H1 (cell line): ENCODE results near the gene F7. TPM values are rescaled to one million over a fixed set of nuclear protein-coding genes. Genes with fewer than 3 reads are reported as not detected.
A peak's percentile ranks its signal among the peaks of the same experiment; 100 is the strongest.

ENCODE experiments used
- CTCF ChIA-PET: fragments of 300-600 bp; sonication (Branson Sonifier 250); formaldehyde crosslinking; loops from one replicate; lab custom pipeline; 2021; ENCODE audit not compliant: partially characterized antibody; lab: Charles Lee
- POLR2A ChIA-PET: fragments of 300-600 bp; sonication (Branson Sonifier 250); formaldehyde crosslinking; loops from one replicate; lab custom pipeline; 2021; ENCODE audit warnings: inconsistent platforms; ENCODE audit not compliant: partially characterized antibody; lab: Charles Lee
- DNase-seq, 2 experiments: peaks; one replicate each; pipeline versions ENCODE4 v3.0.0 to v3.0.0-alpha.2; 2010 to 2022; ENCODE audit warnings: low spot score in 2 of 2, low read depth in 1 of 2, mixed read lengths in 1 of 2
- FAIRE-seq: peaks from 2 replicates; lab custom pipeline; 2011; peaks lifted over from hg19 to GRCh38; lab: Jason Lieb, UNC
- H2AFZ ChIP-seq: 2 replicates; pipeline ENCODE4 v1.8.1; 2012; ENCODE audit warnings: low read length, inconsistent platforms
- H2AK5ac ChIP-seq: 2 replicates; pipeline ENCODE4 v1.6.1; 2013; ENCODE audit warnings: low read depth, low read length
- H2BK120ac ChIP-seq: replicated peaks from 2 replicates; pipeline ENCODE3; 2013; ENCODE audit warnings: low read depth, low read length, inconsistent platforms
- H2BK12ac ChIP-seq: 2 replicates; pipeline ENCODE4 v1.6.1; 2013; ENCODE audit warnings: low read depth, low read length
- H2BK15ac ChIP-seq: 2 replicates; pipeline ENCODE4 v1.6.1; 2013; ENCODE audit warnings: low read length
- H2BK20ac ChIP-seq: 2 replicates; pipeline ENCODE4 v1.6.1; 2013; ENCODE audit warnings: low read length
- H2BK5ac ChIP-seq: 2 replicates; pipeline ENCODE4 v1.6.1; 2013; ENCODE audit warnings: low read depth, low read length
- H3K14ac ChIP-seq: 2 replicates; pipeline ENCODE4 v1.6.1; 2013; ENCODE audit warnings: inconsistent platforms; ENCODE audit not compliant: insufficient read length
- H3K18ac ChIP-seq: 2 replicates; pipeline ENCODE4 v1.6.1; 2013; ENCODE audit warnings: low read length; ENCODE audit errors: extremely low read depth
- H3K23ac ChIP-seq: 2 replicates; pipeline ENCODE4 v1.6.1; 2013; ENCODE audit warnings: inconsistent platforms; ENCODE audit not compliant: insufficient read length
- H3K23me2 ChIP-seq: 2 replicates; pipeline ENCODE4 v1.6.1; 2013; ENCODE audit warnings: low read depth, low read length
- H3K27ac ChIP-seq: 2 replicates; pipeline ENCODE4 v1.6.1; 2011; ENCODE audit warnings: low read depth, low read length, inconsistent platforms
- H3K27me3 ChIP-seq, 4 experiments: replicated peaks in 1 of 4; 1 replicate in 1 of 4; 2 replicates in 3 of 4; pipeline versions ENCODE4 v1.6.1 to v1.8.1; 2011 to 2013; ENCODE audit warnings: low read length in 3 of 4, mild to moderate bottlenecking in 3 of 4, inconsistent platforms in 2 of 4, mixed read lengths in 2 of 4, moderate library complexity in 1 of 4; ENCODE audit not compliant: control insufficient read depth in 3 of 4, insufficient read depth in 3 of 4; ENCODE audit errors: extremely low read depth in 1 of 4
- H3K36me3 ChIP-seq, 4 experiments: 2 replicates each; pipeline versions ENCODE4 v1.6.1 to v1.8.1; 2011 to 2013; ENCODE audit warnings: mild to moderate bottlenecking in 4 of 4, low read length in 3 of 4, moderate library complexity in 2 of 4, control low read depth in 1 of 4, inconsistent platforms in 1 of 4; ENCODE audit not compliant: insufficient read depth in 4 of 4, control insufficient read depth in 2 of 4
- H3K4ac ChIP-seq: replicated peaks from 2 replicates; pipeline ENCODE3; 2013; ENCODE audit warnings: low read length, low read depth, mixed read lengths, inconsistent platforms; ENCODE audit not compliant: insufficient read length
- H3K4me1 ChIP-seq, 4 experiments: replicated peaks in 1 of 4; 1 replicate in 1 of 4; 2 replicates in 3 of 4; pipeline versions ENCODE4 v1.6.1 to v1.8.1; 2011 to 2013; ENCODE audit warnings: low read length in 3 of 4, inconsistent platforms in 2 of 4, mixed read lengths in 1 of 4; ENCODE audit not compliant: insufficient read depth in 4 of 4, control insufficient read depth in 3 of 4
- H3K4me2 ChIP-seq, 2 experiments: 2 replicates each; pipeline versions ENCODE4 v1.6.1 to v1.8.1; 2011 to 2013; ENCODE audit warnings: low read depth in 2 of 2, low read length in 2 of 2, control low read depth in 1 of 2, inconsistent platforms in 1 of 2, mild to moderate bottlenecking in 1 of 2; ENCODE audit not compliant: insufficient read depth in 1 of 2
- H3K4me3 ChIP-seq, 4 experiments: fragments of 200-600, 300-600 bp in 1 of 4; sonication (generic), shearing (Covaris generic), sonication (Bioruptor Twin) in 1 of 4; 2 replicates each; pipeline versions ENCODE4 v1.5.1 to v1.8.1; 2011 to 2016; ENCODE audit warnings: low read length in 4 of 4, low read depth in 3 of 4, control low read depth in 2 of 4, inconsistent platforms in 2 of 4, mild to moderate bottlenecking in 2 of 4, mixed read lengths in 1 of 4, moderate library complexity in 1 of 4; ENCODE audit not compliant: insufficient read depth in 2 of 4; ENCODE audit errors: extremely low read depth in 1 of 4
- H3K56ac ChIP-seq: replicated peaks from 2 replicates; pipeline ENCODE3; 2013; ENCODE audit warnings: low read depth, mild to moderate bottlenecking, mixed read lengths, low read length, inconsistent platforms; ENCODE audit not compliant: insufficient read length
- H3K79me1 ChIP-seq: 2 replicates; pipeline ENCODE4 v1.6.1; 2013; ENCODE audit warnings: low read depth, low read length, control low read depth
- H3K79me2 ChIP-seq, 2 experiments: 2 replicates each; pipeline versions ENCODE4 v1.6.1 to v1.8.1; 2012 to 2013; ENCODE audit warnings: low read length in 2 of 2, mild to moderate bottlenecking in 2 of 2, inconsistent platforms in 1 of 2; ENCODE audit not compliant: insufficient read depth in 2 of 2, control insufficient read depth in 1 of 2
- H3K9ac ChIP-seq, 4 experiments: replicated peaks in 1 of 4; 1 replicate in 1 of 4; 2 replicates in 3 of 4; pipeline versions ENCODE4 v1.6.1 to v1.8.1; 2011 to 2013; ENCODE audit warnings: low read depth in 3 of 4, low read length in 3 of 4, control low read depth in 2 of 4, mild to moderate bottlenecking in 2 of 4, moderate library complexity in 2 of 4, inconsistent platforms in 1 of 4; ENCODE audit errors: extremely low read depth in 1 of 4
- H3K9me3 ChIP-seq, 2 experiments: 2 replicates each; pipeline versions ENCODE4 v1.6.1 to v1.8.1; 2012 to 2013; ENCODE audit warnings: mild to moderate bottlenecking in 2 of 2, moderate library complexity in 2 of 2, control low read depth in 1 of 2, inconsistent platforms in 1 of 2, low read depth in 1 of 2, low read length in 1 of 2, mixed read lengths in 1 of 2; ENCODE audit not compliant: insufficient read depth in 2 of 2
- H4K20me1 ChIP-seq, 2 experiments: replicated peaks in 1 of 2; 2 replicates each; pipeline versions ENCODE3 to v1.8.1; 2011 to 2013; ENCODE audit warnings: inconsistent platforms in 2 of 2, low read length in 2 of 2, mild to moderate bottlenecking in 1 of 2; ENCODE audit not compliant: insufficient read depth in 2 of 2, control insufficient read depth in 1 of 2
- H4K5ac ChIP-seq: 2 replicates; pipeline ENCODE4 v1.6.1; 2013; ENCODE audit warnings: low read length, low read depth, mixed read lengths, inconsistent platforms; ENCODE audit not compliant: insufficient read length
- H4K8ac ChIP-seq: 2 replicates; pipeline ENCODE4 v1.8.0; 2013; ENCODE audit warnings: mild to moderate bottlenecking, moderate library complexity, low read length, inconsistent platforms; ENCODE audit not compliant: insufficient read depth; ENCODE audit errors: extremely low read depth
- H4K91ac ChIP-seq: replicated peaks from 2 replicates; pipeline ENCODE3; 2013; ENCODE audit warnings: low read length, mixed read lengths, inconsistent platforms; ENCODE audit not compliant: insufficient read length
- ASH2L ChIP-seq: fragments of 200-600, 300-600 bp; sonication (generic); IDR thresholded peaks from one replicate; pipeline ENCODE4 v1.7.1; 2017; ENCODE audit warnings: low read length
- CBX5 ChIP-seq: fragments of 300-800, 300-1000 bp; sonication (generic); IDR thresholded peaks from 2 replicates; pipeline ENCODE4 v1.7.1; 2016; ENCODE audit warnings: antibody characterized with exemption, low read length, low read depth
- CHD2 ChIP-seq: IDR thresholded peaks from 2 replicates; pipeline ENCODE4 v1.6.1; 2012; ENCODE audit warnings: low read length, improper control_type of control experiment
- E2F6 ChIP-seq: IDR thresholded peaks from 2 replicates; pipeline ENCODE4 v1.6.1; 2012; ENCODE audit warnings: inconsistent platforms
- KDM4A ChIP-seq: IDR thresholded peaks from one replicate; pipeline ENCODE4 v1.7.1; 2012; ENCODE audit warnings: low read depth, mild to moderate bottlenecking, moderate library complexity, low read length, inconsistent platforms; ENCODE audit not compliant: severe bottlenecking
- RAD21 ChIP-seq, 2 experiments: IDR thresholded peaks in 1 of 2; conservative IDR thresholded peaks in 1 of 2; 2 replicates each; pipeline ENCODE4 v1.6.1; 2011; ENCODE audit warnings: low read depth in 2 of 2, low read length in 2 of 2, improper control_type of control experiment in 1 of 2, inconsistent platforms in 1 of 2, mild to moderate bottlenecking in 1 of 2, moderate library complexity in 1 of 2
- RFX5 ChIP-seq: IDR thresholded peaks from 2 replicates; pipeline ENCODE4 v1.6.1; 2011; ENCODE audit warnings: low read depth, low read length, improper control_type of control experiment, borderline replicate concordance
- SIN3A ChIP-seq, 2 experiments: IDR thresholded peaks in 1 of 2; conservative IDR thresholded peaks in 1 of 2; 2 replicates each; pipeline ENCODE4 v1.6.1; 2011 to 2012; ENCODE audit warnings: low read length in 2 of 2, improper control_type of control experiment in 1 of 2, low read depth in 1 of 2, mild to moderate bottlenecking in 1 of 2
- SP1 ChIP-seq: IDR thresholded peaks from 2 replicates; pipeline ENCODE4 v1.6.1; 2011; ENCODE audit warnings: low read depth, low read length
- SRF ChIP-seq: IDR thresholded peaks from 2 replicates; pipeline ENCODE4 v1.6.1; 2011; ENCODE audit warnings: mild to moderate bottlenecking, low read depth, low read length, moderate library complexity
- TCF12 ChIP-seq: IDR thresholded peaks from 2 replicates; pipeline ENCODE4 v1.6.1; 2011; ENCODE audit warnings: low read depth, mild to moderate bottlenecking, low read length
- WGBS, 2 experiments: shearing (Covaris generic) in 1 of 2; methylation state at CpG; one replicate each; pipeline versions ENCODE4 v1.1.6 to v1.1.7; 2013 to 2015; ENCODE audit warnings: low lambda C conversion rate in 2 of 2, mixed read lengths in 2 of 2, inconsistent platforms in 1 of 2, low coverage in 1 of 2, missing lambda C conversion rate in 1 of 2; ENCODE audit not compliant: insufficient replicate concordance in 2 of 2, insufficient coverage in 1 of 2, insufficient read length in 1 of 2; ENCODE audit errors: extremely low coverage in 1 of 2, missing lambda C conversion rate in 1 of 2; 5-methylcytosine and 5-hydroxymethylcytosine counted together
- polyA plus RNA-seq, 7 experiments: library from polyadenylated mRNA; depleted of rRNA in 3 of 7; stranded (reverse) in 5 of 7; unstranded in 2 of 7; fragments of >200 nt in 5 of 7; fragments of 200-250 nt in 2 of 7; gene quantifications; 1 replicate in 5 of 7; 2 replicates in 1 of 7; 4 replicates in 1 of 7; pipeline versions ENCODE4 v1.2.1 to v1.2.3, GENCODE V29; 2011 to 2013; ENCODE audit warnings: missing spikeins in 2 of 7, mixed read lengths in 2 of 7
- total RNA-seq: library from RNA; stranded (reverse); fragmentation: NEBNext Ultra II Directional; extraction: Animal tissue kit (Norgen Biotek cat#: 25700); gene quantifications from 2 replicates; pipeline ENCODE4 v1.2.1, GENCODE V29; 2021

Gene F7
- total and polyA plus RNA-seq, 2 of the 8 experiments (the other 6 are each of a cell fraction or from before 2014, with no cell fraction given) = 0.43 to 0.98 TPM

GRCh38 chr13:113157206-113157928, 51.8 kb downstream of the F7 start:
- peaks cover 5 to 12% (median 12%) of the 10 kb centered on the region in 4 experiments; a peak in 6 of 7 replicates for H3K27me3 ChIP-seq
- DNase-seq (peak in 1 of 2 experiments; percentile 33), FAIRE-seq (no peak)
- POLR2A ChIA-PET = interaction anchor here (1.6 kb wide), 1 partner anchor 52 kb away, joined by 7 read pairs; the partner anchor contains the start of genes CUL4A and PCID2
- H4K5ac ChIP-seq = no peak overlapping the region
- H4K8ac ChIP-seq = no peak overlapping the region
- H3K23me2 ChIP-seq = peaks cover 10% of the 10 kb centered on the region
- H3K27ac ChIP-seq = no peak overlapping the region
- no peak overlapping the region for H2AK5ac ChIP-seq
- no peak overlapping the region for H3K14ac ChIP-seq
- H3K56ac ChIP-seq = no peak overlapping the region
- H4K91ac ChIP-seq = no peak overlapping the region
- WGBS, 2 experiments = 89% methylated on average over 12 of the region's 12 CpGs; no CpG with 5 or more reads in 1 of the 2 experiments
- no peaks in the 10 kb centered on the region for H3K9me3 ChIP-seq
- H2AFZ ChIP-seq = no peak overlapping the region
- H2BK20ac ChIP-seq = no peak overlapping the region
- no peaks in the 10 kb centered on the region for H3K36me3 ChIP-seq
- no peak overlapping the region for H3K4me2 ChIP-seq
- peak overlapping the region; percentile 35; the same call in 1 of the 2 replicates for H2BK5ac ChIP-seq
- no peak overlapping the region for H3K4ac ChIP-seq
- H2BK120ac ChIP-seq = no peak overlapping the region
- no peak overlapping the region for H3K23ac ChIP-seq
- no peaks in the 10 kb centered on the region for H4K20me1 ChIP-seq
- no peaks in the 10 kb centered on the region for H3K79me2 ChIP-seq
- H3K79me1 ChIP-seq = no peaks in the 10 kb centered on the region
- no peak overlapping the region for H3K9ac ChIP-seq
- H3K18ac ChIP-seq = no peak overlapping the region
- H3K4me3 ChIP-seq = no peak overlapping the region
- no peak overlapping the region for H2BK12ac ChIP-seq
- H2BK15ac ChIP-seq = peak overlapping the region; percentile 16; the same call in 1 of the 2 replicates
- peaks cover 0 to 24% (median 13%) of the 10 kb centered on the region in 4 experiments; a peak in 6 of 7 replicates for H3K4me1 ChIP-seq
- CTCF ChIA-PET = interaction anchor here (0.6 to 1.6 kb wide), 3 partner anchors 21 to 262 kb away, joined by 3 read pairs; no protein-coding TSS in a partner anchor
- no peak for TF ChIP-seq RAD21 (IDR thresholded peaks at IDR 0.05 in 1 of 2, conservative IDR thresholded peaks at IDR 0.05 in 1 of 2; ENCODE audit: low read depth in 2 of 2, low read length in 2 of 2)
- no peak for TF ChIP-seq TCF12
- TF ChIP-seq SP1 = no peak
- no peak for TF ChIP-seq RFX5
- TF ChIP-seq E2F6 = no peak
- TF ChIP-seq CHD2 = no peak
- no peak for TF ChIP-seq ASH2L
- TF ChIP-seq SRF = no peak
- no peak for TF ChIP-seq CBX5
- TF ChIP-seq SIN3A (conservative IDR thresholded peaks at IDR 0.05 in 1 of 2, IDR thresholded peaks at IDR 0.05 in 1 of 2; ENCODE audit: low read depth in 1 of 2, low read length in 2 of 2) = no peak
- TF ChIP-seq KDM4A = no peak
